ENCODE data around the gene C5orf63.

DNA sequence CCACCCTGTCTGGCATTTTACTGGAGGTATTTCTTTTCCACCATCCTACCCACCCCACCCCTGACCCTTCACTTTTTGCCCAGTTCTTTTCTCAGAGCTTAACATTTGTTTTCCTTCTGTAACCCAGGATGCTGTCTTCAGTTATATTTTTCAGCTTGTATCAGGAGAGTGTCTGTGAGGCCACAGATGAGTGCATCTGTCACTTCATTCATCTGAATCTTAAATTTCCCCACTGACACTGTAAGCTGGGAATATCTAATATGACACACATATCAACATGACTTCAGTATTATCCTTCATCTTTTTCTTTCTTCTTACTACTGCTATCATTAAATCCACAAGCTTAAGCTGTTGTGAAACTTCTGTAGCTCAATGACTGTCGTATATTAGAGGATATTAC is 47.8 kb downstream of the C5orf63 start:
- TF ChIP-seq, protein P1, sequence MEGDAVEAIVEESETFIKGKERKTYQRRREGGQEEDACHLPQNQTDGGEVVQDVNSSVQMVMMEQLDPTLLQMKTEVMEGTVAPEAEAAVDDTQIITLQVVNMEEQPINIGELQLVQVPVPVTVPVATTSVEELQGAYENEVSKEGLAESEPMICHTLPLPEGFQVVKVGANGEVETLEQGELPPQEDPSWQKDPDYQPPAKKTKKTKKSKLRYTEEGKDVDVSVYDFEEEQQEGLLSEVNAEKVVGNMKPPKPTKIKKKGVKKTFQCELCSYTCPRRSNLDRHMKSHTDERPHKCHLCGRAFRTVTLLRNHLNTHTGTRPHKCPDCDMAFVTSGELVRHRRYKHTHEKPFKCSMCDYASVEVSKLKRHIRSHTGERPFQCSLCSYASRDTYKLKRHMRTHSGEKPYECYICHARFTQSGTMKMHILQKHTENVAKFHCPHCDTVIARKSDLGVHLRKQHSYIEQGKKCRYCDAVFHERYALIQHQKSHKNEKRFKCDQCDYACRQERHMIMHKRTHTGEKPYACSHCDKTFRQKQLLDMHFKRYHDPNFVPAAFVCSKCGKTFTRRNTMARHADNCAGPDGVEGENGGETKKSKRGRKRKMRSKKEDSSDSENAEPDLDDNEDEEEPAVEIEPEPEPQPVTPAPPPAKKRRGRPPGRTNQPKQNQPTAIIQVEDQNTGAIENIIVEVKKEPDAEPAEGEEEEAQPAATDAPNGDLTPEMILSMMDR (IDR thresholded peaks at IDR 0.05 in 4 of 5, conservative IDR thresholded peaks at IDR 0.05 in 1 of 5) = no peak
- TF ChIP-seq POLR2A (IDR thresholded peaks at IDR 0.05) = no peak

Data from gastrocnemius medialis (tissue), 4 donors.